ENCODE measurements around the gene BCAR1. TPM values are rescaled to one million over a fixed set of nuclear protein-coding genes. Genes with fewer than 3 reads are reported as not detected.

Gene BCAR1
- total RNA-seq, 1 experiment from 2014 or later, result 95.6 TPM

GRCh38 chr16:75228143-75228976 lies 23.1 kb downstream of the BCAR1 start:
- ATAC-seq, result no peak
- H3K9me3 Mint-ChIP-seq, result no peaks in the 10 kb centered on the region
- no peak for DNase-seq (ENCODE audit: low spot score)

GRCh38 chr16:75227361-75228142 lies 23.9 kb downstream of the BCAR1 start:
- peak overlapping the region; percentile 86 for H3K27ac Mint-ChIP-seq
- no peak for ATAC-seq
- no peak overlapping the region for H3K4me3 Mint-ChIP-seq
- TF ChIP-seq ATF6 (CRISPR knock-in tag; IDR thresholded peaks at IDR 0.05), result no peak
- no peak for TF ChIP-seq ZBTB43 (CRISPR knock-in tag; IDR thresholded peaks at IDR 0.05)
- TF ChIP-seq ZNF121 (CRISPR knock-in tag; IDR thresholded peaks at IDR 0.05), result no peak
- no peak for TF ChIP-seq USF2 (CRISPR knock-in tag; IDR thresholded peaks at IDR 0.05)
- TF ChIP-seq ELF4 (CRISPR knock-in tag; IDR thresholded peaks at IDR 0.05; ENCODE audit: low read depth), result no peak
- no peak for TF ChIP-seq TCF7 (CRISPR knock-in tag; IDR thresholded peaks at IDR 0.05; ENCODE audit: low read depth)
- no peak for TF ChIP-seq ATF2 (CRISPR knock-in tag; IDR thresholded peaks at IDR 0.05; ENCODE audit: borderline replicate concordance, low read depth)
- TF ChIP-seq, protein P1, sequence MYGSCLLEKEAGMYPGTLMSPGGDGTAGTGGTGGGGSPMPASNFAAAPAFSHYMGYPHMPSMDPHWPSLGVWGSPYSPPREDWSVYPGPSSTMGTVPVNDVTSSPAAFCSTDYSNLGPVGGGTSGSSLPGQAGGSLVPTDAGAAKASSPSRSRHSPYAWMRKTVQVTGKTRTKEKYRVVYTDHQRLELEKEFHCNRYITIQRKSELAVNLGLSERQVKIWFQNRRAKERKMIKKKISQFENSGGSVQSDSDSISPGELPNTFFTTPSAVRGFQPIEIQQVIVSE (CRISPR knock-in tag; IDR thresholded peaks at IDR 0.05; ENCODE audit: borderline replicate concordance), result no peak
- no peak for TF ChIP-seq ATF1 (CRISPR knock-in tag; IDR thresholded peaks at IDR 0.05)
- TF ChIP-seq SOX15 (CRISPR knock-in tag; IDR thresholded peaks at IDR 0.05), result no peak
- no peak for TF ChIP-seq ERG (CRISPR knock-in tag; IDR thresholded peaks at IDR 0.05)
- no peak for TF ChIP-seq TP53 (CRISPR knock-in tag; IDR thresholded peaks at IDR 0.05)

More at GRCh38 chr16:75228143-75228976, 23.1 kb downstream of the BCAR1 start:
- H3K36me3 Mint-ChIP-seq, result peaks cover 27% of the 10 kb centered on the region
- no peak overlapping the region for H3K4me3 Mint-ChIP-seq
- H3K27ac Mint-ChIP-seq, result no peak overlapping the region
- H3K27me3 Mint-ChIP-seq (ENCODE audit: low read depth), result no peaks in the 10 kb centered on the region
- ChIA-PET CTCF (interaction anchor here (1.2 to 1.5 kb wide), 2 partner anchors 29 to 51 kb away, joined by 3 to 4 read pairs; no protein-coding TSS in a partner anchor), POLR2A (interaction anchor here (0.9 to 1.4 kb wide), 3 partner anchors 20 to 25 kb away, joined by 4 read pairs; no protein-coding TSS in a partner anchor)
- no peak for TF ChIP-seq TCF7 (CRISPR knock-in tag; IDR thresholded peaks at IDR 0.05; ENCODE audit: low read depth)
- no peak for TF ChIP-seq MYBL2 (CRISPR knock-in tag; IDR thresholded peaks at IDR 0.05)
- TF ChIP-seq ATF2 (CRISPR knock-in tag; IDR thresholded peaks at IDR 0.05; ENCODE audit: borderline replicate concordance, low read depth), result no peak
- no peak for TF ChIP-seq ZNF138 (CRISPR knock-in tag; conservative IDR thresholded peaks at IDR 0.05)
- no peak for TF ChIP-seq IRF2 (CRISPR knock-in tag; IDR thresholded peaks at IDR 0.05; ENCODE audit: borderline replicate concordance, low read depth)
- TF ChIP-seq ZNF423 (CRISPR knock-in tag; IDR thresholded peaks at IDR 0.05), result no peak
- peaks cover 3% of the 10 kb centered on the region; the same call in 1 of the 2 replicates for H3K4me1 Mint-ChIP-seq

More at GRCh38 chr16:75227361-75228142, 23.9 kb downstream of the BCAR1 start:
- ChIA-PET CTCF (interaction anchor here (0.6 to 1.5 kb wide), 4 partner anchors 28 to 124 kb away, joined by 3 to 4 read pairs (median 3); no protein-coding TSS in a partner anchor), POLR2A (interaction anchor here (0.9 to 1.4 kb wide), 4 partner anchors 19 to 26 kb away, joined by 3 to 4 read pairs (median 4); no protein-coding TSS in a partner anchor)
- no peaks in the 10 kb centered on the region for H3K9me3 Mint-ChIP-seq
- H3K4me1 Mint-ChIP-seq, result peaks cover 3% of the 10 kb centered on the region; the same call in 1 of the 2 replicates
- no peak for DNase-seq (ENCODE audit: low spot score)
- H3K36me3 Mint-ChIP-seq, result peaks cover 20% of the 10 kb centered on the region
- H3K27me3 Mint-ChIP-seq (ENCODE audit: low read depth), result no peaks in the 10 kb centered on the region

Measured in WTC11 (cell line).